Measurements from ENCODE around the gene CPNE1.
"Not testable (repeated sequence)": the region's sequence is repeated elsewhere in the genome, so short reads cannot be mapped to it uniquely, and the experiment has no call there.

CPNE1 gene

DNA sequence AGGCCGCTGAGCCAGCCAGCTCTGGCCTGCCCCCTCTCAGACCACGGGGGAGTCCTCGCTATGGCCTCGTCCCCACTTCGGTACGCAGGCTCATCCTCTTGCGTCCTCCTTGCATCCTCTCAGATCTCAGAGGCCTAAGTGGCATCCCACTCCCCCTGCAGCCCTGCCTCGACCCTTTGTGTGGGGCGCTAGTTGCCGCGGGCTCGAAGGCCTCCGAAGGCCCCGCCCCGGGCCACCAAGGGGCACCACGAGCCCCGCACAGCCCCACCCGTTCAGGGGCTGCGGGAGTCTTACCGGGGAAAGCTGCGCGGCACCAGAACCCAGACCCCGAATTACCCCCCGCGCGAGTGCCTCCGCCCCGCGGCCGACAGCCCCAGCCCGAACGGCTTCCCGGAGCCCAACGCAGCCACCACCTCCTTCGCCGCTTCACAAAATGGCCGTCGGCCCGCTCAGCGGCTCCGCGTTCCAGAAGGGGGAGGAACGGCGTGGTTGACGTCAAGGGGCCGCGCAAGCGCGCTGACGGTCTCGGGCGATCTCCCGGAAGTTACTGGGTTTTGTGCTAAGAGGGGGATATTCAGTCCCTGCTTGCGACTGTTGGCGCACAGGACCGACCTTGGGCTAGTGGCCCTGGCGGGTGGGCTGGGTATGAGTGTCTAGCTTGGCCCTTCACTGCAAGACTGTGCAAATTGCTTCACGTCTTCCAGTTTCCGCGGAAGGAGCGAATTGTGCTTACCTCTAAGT lies at the start of gene CPNE1, which contains the start of gene RBM12:
Gene CPNE1, minus strand, starts transcription at position 435 of the 741 bp plus-strand sequence. CDS start 31,977 bp downstream, outside the sequence.
Gene RBM12, minus strand, starts transcription at position 435 of the 741 bp plus-strand sequence. CDS start 9,578 bp downstream, outside the sequence.
- DNase-seq, result peak; percentile 95

DNA sequence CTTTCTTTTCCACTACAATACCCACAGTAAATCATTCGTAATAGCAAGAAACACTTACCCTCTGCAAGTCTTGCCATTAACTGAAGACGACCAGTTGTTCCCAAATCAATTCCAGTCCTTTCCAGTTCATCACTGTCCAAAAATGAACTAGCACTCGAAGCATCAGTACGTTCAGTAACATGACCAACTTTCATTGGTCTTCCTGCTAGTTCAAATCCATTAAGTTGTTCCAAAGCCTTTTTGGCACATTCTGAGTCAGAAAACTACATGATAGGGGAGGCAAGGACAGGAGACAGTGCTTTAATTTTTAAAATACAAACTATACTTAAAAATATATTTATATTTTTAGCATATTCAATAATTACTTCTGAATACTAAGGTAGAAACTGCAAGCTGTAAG lies 49.4 kb upstream of the CPNE1 start:
- no peak for DNase-seq

DNA sequence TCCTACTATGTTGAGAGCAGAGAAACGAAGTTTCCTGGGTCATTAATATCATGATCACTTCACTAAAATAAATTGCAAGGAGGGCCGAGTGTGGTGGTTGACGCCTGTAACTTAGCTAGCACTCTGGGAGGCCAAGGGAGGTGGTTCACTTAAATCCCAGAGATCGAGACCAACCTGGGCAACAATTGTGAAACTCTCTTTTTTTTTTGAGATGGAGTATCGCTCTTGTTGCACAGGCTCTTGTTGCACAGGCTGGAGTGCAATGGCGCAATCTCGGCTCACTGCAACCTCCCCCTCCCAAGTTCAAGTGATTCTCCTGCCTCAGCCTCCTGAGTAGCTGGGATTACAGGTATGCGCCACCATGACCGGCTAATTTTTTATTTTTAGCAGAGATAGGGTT lies 48.4 kb upstream of the CPNE1 start:
- DNase-seq, result not testable (repeated sequence)

DNA sequence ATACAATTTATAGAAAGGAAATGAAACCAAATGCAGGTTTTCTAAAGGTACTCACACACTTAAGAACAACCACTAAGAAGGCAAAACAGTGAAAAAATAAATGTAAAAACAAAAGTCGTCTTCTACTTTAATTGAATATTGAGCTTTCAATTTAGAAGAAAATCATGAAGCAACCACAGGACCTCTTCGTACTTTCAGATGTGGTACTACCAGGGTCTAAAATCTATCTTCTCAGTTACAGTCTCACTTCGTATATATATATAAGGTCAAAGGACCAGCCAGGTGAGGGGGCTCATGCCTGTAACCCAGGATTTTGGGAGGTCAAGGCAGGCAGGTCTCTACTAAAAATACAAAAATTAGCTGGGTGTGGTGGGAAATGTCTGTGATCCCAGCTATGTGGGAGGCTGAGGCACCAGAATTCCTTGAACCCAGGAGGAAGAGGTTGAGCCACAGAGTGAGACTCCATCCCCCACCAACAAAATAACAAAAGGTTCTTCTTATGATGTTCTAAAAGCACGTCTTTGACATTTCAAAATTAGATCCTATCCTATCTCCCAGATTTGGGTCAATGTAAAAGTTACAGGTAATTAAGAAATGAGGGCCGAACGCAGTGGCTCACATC lies 47.0 kb upstream of the CPNE1 start:
- no peak for DNase-seq

DNA sequence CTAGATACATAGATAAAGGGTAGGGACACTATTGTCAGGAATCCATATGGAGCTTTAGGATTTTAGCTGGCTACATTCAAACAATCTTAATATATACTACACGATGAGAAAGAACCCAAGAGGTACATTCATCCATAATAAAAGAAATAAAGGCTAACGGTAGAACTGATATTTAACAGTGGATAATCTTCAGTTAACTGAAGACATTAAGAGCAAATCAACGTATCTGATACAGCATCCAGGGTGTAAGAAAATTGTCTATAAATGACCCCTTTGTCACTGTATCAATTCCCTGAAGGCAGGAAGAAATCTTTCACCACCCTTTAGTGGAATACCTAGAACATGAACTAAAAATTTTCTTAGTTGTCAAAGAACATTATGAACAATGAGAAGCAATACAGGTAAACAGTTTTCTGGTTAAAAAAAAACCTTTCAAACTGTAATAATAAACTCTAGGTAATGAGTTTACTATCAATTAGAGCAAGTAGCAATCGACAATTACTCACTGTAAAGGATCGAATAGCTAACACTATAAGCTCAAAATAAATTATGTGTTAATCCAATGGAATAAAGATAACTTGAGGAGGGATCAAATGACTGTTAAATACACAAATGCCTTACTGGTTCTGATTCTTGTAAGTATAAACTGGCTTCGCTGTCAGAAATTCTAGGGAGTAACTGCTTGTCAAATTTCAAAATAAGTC lies 46.3 kb upstream of the CPNE1 start:
- peak; percentile 0 for DNase-seq

DNA sequence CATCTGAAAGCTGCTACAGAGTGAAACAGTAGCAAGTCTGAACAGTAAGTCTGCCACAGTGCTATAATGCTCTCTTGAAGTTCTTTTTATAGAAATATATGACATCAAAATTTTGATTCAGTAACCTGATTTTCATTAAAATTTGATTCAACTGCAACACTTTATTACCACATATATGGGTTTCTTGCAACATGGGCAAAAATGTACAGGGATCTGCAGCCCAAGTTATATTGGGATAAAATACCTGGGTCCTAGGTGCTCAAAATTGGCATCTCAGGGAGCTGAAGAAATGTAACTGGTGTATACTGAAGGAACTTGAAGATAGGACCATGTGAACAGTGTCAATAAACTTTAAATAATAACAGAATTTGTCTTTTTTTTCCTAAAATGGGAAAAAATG lies 45.3 kb upstream of the CPNE1 start:
- DNase-seq, result peak; percentile 5

DNA sequence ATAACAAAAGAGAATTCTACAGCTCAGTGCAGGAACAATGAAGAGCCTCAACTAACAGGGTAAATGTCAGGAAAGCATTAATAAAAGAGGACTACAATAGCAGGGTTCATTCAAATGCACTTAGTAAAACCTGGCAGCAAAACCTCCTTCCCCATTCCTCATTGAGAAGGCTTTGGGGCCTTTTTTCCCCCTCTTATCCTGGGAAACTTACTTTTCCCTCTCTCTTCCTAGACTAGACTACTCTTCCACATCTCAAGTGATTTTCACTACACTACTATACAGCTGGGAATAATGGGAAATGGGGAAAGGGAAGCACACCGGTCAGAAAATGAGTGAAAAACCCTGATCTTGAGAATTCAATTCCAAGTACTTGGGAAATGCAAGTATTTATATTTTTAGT lies 44.6 kb upstream of the CPNE1 start:
- peak; percentile 3 for DNase-seq

DNA sequence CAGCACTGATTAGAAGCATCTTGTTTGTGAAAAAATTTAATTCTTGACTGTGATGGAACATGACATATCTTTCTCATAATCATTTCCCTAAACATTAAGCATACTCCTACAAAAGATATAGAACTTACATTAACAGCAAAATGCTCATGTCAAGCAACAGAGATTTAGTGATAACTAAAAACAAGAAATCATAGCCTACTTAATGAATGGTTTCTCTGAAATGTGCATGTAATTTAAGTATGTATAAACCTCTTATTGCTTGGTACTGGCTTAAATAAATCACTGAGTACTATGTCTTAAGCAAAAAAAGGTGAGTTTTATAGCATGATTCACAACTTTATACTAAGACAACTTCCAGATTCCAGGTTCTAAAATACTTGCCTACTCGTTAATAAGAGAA lies 43.8 kb upstream of the CPNE1 start:
- DNase-seq, result no peak

DNA sequence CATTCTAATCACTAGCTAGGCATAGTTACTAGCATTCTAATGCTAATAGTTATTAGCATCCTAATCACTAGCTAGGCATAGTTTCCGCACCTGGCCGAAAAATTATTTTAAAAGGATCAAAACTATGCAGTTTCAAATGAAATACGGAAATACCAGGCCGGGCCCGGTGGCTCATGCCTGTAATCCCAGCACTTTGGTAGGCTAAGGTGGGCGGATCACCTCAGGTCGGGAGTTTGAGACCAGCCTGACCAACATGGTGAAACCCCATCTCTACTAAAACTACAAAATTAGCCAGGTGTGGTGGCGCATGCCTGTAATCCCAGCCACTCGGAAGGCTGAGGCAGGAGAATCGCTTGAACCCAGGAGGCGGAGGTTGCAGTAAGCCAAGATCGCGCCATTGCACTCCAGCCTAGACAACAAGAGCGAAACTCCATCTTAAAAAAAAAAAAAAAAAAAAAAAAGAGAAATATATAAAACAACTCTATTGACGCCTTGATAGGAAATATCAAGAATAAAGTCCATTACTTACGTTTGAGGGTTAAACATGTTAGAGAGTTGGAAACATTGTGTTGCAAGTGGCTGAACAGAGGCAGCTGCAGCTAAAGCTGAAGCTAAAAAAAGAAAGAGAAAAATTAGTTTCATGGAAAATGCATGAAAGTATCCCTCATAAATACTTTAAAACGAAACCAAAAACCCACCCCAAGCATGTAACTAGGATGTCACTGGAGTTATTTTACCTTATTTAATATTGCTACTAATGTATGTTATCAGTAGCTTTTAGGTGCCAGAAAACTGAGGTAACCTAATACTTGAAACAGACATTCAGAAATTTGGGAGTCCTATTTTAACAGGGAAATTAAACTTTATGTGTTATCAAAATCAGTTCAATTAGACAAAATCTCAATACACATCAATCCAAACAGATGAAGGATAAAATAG lies 42.2 kb upstream of the CPNE1 start:
- not testable (repeated sequence) for DNase-seq

DNA sequence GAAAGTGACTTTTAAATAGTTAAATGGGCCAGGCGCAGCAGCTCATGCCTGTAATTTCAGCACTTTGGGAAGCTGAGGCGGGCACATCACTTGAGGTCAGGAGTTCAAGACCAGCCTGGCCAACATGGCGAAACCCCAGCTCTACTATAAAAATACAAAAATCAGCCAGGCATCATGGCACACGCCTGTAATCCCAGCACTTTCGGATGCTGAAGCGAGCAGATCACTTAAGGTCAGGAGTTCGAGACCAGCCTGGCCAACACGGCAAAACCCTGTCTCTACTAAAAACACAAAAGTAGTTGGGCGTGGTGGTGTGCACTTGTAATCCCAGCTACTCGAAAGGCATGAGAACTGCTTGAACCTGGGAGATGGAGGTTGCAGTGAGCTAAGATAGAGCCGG lies 41.2 kb upstream of the CPNE1 start:
- not testable (repeated sequence) for DNase-seq

DNA sequence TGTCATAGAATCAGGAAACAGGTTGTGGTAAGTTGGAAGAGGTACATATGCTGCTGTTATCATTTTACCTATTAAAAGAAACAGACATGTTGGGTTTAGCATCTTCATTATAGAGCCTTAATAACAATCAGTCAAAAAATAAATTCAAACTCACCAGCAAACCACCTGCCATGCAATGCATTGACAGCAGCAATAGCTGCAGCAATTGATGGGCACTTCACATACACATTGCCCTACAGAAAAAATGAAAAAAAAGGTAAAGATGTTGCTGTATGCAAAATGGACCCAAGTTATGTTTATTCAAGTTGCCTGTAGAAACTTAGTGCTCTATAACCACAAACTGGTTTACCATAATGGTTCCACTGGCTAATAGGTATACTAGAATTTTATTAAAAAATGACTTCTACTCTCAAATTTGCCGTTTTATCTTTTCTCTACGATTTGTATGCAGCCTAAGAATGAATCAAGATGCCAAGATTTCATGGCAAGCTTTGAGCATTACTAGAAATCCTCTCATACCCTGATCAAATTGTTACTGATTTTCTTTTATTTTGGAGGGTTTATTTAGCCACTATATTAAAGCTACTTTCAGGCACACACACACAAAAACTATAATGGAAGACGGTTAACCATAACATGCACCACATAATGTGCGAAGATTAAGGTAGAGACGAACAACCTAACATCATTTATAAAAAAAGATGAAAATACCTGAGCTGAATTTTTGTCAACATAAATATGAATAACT lies 40.0 kb upstream of the CPNE1 start:
- DNase-seq, result no peak

DNA sequence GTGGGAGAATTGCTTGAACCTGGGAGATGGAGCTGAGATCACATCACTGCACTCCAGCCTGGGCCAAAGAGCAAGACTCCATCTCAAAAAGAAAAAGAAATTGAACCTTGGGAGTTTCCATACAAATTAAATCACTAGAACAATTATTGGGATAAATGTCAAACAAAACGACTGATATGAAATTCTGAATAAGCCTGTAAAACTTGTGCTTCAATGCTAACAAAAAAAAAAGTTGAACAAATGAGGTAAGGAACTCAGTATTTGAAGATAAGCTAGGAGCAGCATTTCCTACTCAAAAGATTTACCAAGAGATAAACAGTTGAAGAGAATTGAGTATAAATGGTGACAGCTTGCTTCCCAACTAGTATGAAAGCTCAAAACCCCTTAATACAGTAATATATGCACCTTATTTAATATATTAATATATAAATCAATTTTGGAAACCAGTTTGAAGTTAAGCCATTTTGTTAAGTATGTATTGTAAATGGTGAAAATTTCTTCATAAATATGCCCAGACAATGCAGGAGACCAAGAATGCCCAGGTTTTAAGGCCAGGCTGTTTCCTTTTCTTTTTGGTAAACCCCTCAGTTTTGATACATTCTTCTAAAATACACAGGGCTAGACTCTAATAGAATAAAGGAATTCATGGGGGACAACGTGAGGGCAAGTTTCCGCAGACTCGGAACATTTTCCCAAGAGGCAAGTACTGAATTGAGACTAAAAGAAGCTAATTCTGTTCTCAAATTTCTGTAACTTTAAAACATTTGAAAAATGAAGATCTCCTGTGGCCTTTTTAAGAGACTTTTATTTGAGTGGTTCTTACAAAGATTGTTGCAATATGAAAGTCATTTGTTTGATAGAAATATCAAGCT lies 38.4 kb upstream of the CPNE1 start:
- DNase-seq, result no peak

DNA sequence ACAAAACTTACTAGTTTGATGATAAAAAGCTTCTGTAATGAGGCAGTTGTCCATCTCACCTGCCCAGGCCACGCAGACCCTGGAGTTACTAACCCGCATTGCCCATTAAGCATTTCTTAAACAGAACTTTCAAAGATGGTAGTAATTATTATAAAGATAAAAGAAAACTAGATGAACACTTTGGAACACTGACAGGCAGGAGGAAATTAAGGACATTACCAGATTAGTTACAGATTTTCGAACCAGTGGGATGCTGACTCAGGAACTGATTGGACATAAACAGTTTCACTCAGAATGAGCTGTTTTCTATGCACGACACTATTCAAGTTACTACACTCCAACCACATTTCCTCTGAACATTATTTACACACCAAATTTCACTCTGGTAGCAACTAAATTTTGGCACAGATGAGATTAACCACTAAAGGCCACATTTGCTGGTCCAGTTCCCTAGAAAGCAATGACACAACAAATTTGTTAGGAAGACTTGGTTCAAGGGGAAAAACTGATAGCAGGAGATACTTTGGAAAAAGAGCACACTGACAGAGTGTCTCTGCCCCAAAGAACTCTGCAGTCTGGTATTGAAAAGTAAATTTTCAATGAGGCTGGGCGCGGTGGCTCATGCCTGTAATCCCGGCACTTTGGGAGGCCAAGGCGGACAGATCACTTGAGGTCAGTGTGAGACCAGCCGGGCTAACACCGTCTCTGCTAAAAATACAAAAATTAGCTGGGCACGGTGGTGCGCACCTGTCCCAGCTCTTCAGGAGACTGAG lies 37.5 kb upstream of the CPNE1 start:
- DNase-seq, result no peak

DNA sequence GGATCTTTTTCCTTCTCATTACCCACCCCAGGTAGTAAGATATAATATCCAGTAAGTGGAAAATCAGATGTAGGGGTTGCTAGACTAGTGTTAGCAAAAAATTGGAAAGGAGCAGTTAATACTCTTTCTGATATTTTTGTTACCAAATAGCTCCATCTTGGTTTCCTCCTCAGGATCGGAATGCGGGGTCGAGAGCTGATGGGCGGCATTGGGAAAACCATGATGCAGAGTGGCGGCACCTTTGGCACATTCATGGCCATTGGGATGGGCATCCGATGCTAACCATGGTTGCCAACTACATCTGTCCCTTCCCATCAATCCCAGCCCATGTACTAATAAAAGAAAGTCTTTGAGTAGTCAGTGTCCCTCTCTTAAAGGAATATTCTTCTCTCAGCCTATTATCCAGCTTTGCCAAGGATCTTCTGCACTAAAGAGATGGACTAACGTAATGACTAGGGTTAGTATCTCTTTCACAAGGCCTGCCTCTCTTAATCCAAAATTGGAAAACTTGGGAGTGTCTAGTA lies 36.0 kb upstream of the CPNE1 start:
- DNase-seq, result no peak

DNA sequence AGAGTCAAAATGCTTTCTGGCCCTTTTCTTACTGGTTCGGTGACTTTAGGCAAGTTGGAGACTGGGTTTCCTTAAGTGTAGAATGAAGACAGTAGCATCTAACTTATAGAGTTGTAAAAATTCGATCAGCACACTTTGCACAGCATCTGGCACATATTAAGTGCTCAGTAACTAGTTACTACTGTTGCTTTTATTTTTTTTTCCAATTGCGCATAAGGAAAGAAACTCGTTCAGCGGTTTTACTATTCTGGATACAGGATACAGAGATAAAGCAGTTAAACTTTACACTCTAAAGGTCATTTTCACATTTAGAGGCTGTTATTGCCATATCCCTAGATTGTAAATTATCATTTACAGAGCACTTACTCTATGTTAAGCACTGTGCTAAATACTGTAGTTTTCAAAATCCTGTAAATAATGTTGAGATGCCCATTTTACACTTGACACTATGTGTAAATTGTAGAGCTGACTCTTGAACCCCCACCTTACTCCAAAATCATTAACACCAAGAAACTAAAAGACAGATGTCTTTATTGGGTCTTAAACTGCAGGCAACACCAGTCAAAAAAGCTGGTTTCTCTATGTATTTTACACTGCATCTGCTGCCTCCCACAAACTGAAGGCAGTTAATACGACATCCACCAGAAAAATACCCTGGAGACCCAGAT lies 35.4 kb upstream of the CPNE1 start:
- DNase-seq, result no peak

DNA sequence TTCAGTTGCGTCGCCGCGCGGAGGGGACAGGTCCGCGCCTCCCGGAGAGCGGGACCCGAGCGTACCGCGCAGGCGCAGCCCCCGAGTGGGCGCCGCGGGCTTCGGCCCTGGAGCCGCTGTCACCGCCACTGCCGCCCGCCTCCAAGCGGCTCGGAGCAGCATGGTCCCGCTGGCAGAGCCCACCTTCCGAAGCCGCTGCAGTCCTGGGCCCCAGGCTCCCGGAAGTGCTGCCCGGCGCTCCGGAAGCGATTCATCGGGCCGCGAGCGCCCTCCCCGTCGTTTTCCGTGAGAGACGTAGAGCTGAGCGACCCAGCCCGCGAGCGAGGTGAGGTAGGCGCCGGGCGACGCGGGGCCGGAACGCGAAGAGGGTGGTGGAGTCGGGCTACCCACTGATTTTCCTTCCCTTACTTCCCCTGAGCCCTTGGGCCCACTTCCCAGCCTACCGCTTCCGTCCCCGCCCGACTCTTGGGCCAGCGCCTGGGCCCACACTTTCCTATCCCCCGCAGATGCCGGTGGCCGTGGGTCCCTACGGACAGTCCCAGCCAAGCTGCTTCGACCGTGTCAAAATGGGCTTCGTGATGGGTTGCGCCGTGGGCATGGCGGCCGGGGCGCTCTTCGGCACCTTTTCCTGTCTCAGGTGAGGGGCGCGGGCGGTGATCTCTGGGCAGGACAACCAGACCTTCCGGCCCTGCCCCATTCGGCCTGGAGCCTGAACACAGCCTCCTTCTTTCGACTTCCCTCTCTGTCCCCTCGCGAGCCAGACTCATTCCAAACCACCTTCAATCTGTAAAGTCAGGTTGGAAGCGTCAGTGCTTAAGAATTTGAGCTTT lies 34.6 kb upstream of the CPNE1 start, which contains the start of the genes NFS1 and ROMO1:
Gene NFS1, minus strand, starts transcription at position 226 of the 830 bp plus-strand sequence. Its CDS starts 64 bp downstream, at position 162.
Gene ROMO1, plus strand, starts transcription at position 279 of the 830 bp plus-strand sequence. Its CDS starts 228 bp downstream, at position 507.
- peak; percentile 90 for DNase-seq

DNA sequence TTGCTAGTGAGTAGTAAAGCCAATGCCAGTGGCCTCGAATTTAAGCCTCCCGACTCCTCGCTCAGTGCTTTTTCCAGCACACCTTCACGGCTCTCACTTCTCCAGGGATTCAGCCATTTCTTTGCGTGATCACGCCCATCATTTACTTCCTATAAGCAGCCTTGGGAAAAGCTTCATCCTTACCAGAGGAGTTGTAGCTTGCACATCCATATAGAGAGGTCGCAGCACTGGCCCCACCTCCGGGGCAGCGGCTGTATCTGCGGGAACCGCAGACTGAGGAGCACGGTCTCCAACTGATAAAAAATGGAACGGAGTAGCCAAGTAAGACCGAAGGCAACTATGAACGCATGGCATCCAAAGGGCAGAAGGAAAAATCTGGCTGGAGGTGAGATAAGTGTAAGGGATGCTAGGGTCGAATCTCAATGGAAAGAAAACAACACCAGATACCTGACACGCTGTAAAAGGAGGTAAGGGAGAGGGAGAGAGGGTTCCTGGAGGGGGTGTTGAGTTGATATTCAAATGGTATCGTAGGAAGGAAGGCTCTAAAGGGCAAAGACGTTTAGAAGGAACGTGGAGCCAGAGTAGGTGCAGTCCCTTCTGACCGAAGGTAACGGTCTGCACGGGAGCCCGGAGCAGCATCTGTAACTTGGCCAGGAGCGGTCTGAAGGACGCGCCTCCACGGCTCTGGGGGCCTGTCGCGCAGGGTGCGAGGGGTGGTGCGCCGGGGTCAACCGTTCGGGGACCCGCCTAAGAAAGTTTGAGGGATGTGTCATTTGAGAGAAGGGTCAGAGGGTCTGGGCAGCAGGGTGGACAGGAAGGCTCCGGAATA lies 33.8 kb upstream of the CPNE1 start:
- no peak for DNase-seq

Data from CD4-positive, alpha-beta T cell treated with Interleukin-17A for 1 hour (primary cell).